Measurements from ENCODE around the gene ZNF76.

DNA sequence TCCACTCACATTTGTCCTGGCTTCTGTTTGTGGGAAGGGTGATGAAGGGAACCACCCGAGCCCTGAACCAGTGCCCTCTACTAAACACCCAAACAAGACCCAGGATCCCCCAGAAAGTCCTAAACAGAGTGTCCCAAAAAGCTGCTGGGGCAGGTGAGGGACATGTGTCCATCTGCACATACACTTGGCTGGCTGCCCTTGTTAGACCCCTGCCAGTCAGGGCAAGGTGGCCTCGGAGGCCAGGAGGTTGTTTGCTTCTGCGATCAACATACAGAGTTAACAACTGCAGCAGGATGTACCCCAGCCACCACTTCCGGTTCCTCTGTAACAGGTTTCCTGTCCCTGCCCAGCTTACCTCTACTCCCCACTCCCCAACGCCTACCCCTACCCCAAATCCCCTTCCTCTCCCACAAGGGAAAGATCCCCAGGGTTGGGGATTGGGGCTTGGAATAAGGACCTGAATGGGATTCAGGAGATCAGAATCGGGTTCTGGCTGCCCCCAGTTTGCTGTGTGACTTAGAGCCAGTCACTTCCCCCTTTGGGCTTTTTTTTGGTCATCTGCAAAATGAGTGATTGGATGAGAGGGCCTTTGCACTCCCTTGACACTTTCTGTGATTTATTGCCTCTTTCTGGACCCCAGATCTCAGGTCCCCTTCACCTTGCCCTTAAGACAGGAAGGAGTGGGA lies 52.0 kb downstream of the ZNF76 start:
- TF ChIP-seq POLR2A (IDR thresholded peaks at IDR 0.05; ENCODE audit: low read depth, low read length), result no peak
- TF ChIP-seq TAF1 (IDR thresholded peaks at IDR 0.05; ENCODE audit: low read depth, low read length), result no peak

Data from GM12891 (cell line).